ENCODE results near the gene GRIN2A.

Gene GRIN2A

DNA sequence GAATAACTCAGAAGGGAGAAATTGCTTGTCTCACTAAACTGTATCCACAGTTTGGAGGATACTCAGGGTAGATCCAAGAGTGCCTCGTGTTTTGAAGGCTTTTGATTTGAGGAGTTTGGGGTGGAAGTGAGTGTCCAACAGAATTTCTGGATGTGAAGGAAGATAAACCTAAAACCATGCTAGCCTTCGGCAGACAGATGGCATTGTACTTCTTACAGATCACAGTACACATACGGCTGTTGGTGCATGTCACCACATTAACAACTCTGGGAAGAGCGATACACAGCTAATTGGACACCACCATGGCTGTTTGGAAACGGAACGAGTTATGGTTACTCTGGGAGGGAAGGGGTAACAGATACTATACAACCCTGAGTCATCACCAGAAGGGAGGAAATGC, 420.4 kb downstream of the GRIN2A start:
- DNase-seq (ENCODE audit: low read depth, low spot score), result no peak
- no peak for TF ChIP-seq FOXP2 (optimal IDR thresholded peaks at IDR 0.05; ENCODE audit: control extremely low read depth, extremely low read length, insufficient read depth)
- no peak for TF ChIP-seq POLR2AphosphoS5 (IDR thresholded peaks at IDR 0.05; ENCODE audit: borderline replicate concordance, low read depth, low read length)
- no peak for TF ChIP-seq EZH2 (IDR thresholded peaks at IDR 0.05)
- H3K27ac ChIP-seq, result no peak overlapping the region
- no peak overlapping the region for H3K9ac ChIP-seq (ENCODE audit: insufficient read length)
- no peaks in the 10 kb centered on the region for H3K9me3 ChIP-seq (ENCODE audit: low read depth, low read length)
- no peaks in the 10 kb centered on the region for H3K36me3 ChIP-seq (ENCODE audit: insufficient read depth, low read length)
- H3K4me3 ChIP-seq, result no peak overlapping the region

DNA sequence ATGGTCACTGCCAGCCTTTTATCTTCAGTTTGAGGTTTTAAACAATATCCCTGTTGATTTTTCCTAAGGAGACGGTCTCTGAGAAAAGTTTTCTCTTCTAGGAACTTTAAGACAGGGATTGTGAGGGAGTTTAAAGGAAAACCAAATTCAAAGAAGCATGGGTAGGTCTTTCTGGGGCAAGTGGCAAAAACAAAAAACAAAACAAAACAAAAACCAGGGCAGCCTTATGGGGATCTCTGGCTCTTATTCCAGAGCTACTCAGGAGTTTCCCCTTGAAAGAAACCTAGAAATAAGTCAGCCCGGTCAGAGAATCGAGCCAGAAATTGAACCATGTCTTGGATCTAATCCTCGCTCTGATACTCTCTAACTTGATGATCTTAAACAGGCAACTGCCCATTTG, 424.5 kb downstream of the GRIN2A start:
- Histone ChIP-seq H3K36me3 (ENCODE audit: insufficient read depth, low read length) (no peaks in the 10 kb centered on the region), H3K27ac (no peak overlapping the region), H3K9ac (ENCODE audit: insufficient read length) (no peak overlapping the region), H3K9me3 (ENCODE audit: low read depth, low read length) (no peaks in the 10 kb centered on the region), H3K4me3 (no peak overlapping the region)
- no peak for DNase-seq (ENCODE audit: low read depth, low spot score)
- no peak for TF ChIP-seq EZH2 (IDR thresholded peaks at IDR 0.05)
- no peak for TF ChIP-seq FOXP2 (optimal IDR thresholded peaks at IDR 0.05; ENCODE audit: control extremely low read depth, extremely low read length, insufficient read depth)
- TF ChIP-seq POLR2AphosphoS5 (IDR thresholded peaks at IDR 0.05; ENCODE audit: borderline replicate concordance, low read depth, low read length), result no peak

- TF ChIP-seq FOXP2 (optimal IDR thresholded peaks at IDR 0.05; ENCODE audit: control extremely low read depth, extremely low read length, insufficient read depth) (no peak), POLR2AphosphoS5 (IDR thresholded peaks at IDR 0.05; ENCODE audit: borderline replicate concordance, low read depth, low read length) (no peak), EZH2 (IDR thresholded peaks at IDR 0.05) (no peak)
- H3K4me3 ChIP-seq, result no peak overlapping the region
- H3K9ac ChIP-seq (ENCODE audit: insufficient read length), result no peak overlapping the region
- DNase-seq (ENCODE audit: low read depth, low spot score), result no peak
- no peaks in the 10 kb centered on the region for H3K9me3 ChIP-seq (ENCODE audit: low read depth, low read length)
- no peaks in the 10 kb centered on the region for H3K36me3 ChIP-seq (ENCODE audit: insufficient read depth, low read length)
- no peak overlapping the region for H3K27ac ChIP-seq
These were observed 425.8 kb downstream of the GRIN2A start for GRCh38 chr16:9756434-9756833.

DNA sequence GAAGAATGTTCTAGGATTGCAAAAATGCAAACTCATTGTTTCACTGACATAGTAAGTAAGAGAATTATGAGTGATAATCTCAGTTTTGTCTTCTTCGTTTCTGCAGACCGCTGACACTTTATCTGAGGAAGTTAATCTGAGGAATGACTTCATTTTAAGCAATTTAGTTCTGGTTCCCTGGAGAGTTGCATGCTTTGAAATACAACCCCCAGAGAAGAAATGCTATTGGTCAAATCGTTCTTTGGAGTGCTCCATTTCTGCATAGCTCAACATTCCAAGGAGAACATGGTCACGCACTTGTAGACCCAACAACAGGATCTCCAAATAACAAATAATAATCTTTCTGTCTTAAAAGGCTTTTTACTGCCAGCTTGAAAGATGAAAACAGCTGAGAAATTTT, 427.1 kb downstream of the GRIN2A start:
- TF ChIP-seq EZH2 (IDR thresholded peaks at IDR 0.05), result no peak
- TF ChIP-seq FOXP2 (optimal IDR thresholded peaks at IDR 0.05; ENCODE audit: control extremely low read depth, extremely low read length, insufficient read depth), result no peak
- TF ChIP-seq POLR2AphosphoS5 (IDR thresholded peaks at IDR 0.05; ENCODE audit: borderline replicate concordance, low read depth, low read length), result no peak
- no peak overlapping the region for H3K9ac ChIP-seq (ENCODE audit: insufficient read length)
- H3K4me3 ChIP-seq, result no peak overlapping the region
- no peak overlapping the region for H3K27ac ChIP-seq
- DNase-seq (ENCODE audit: low read depth, low spot score), result no peak
- no peaks in the 10 kb centered on the region for H3K9me3 ChIP-seq (ENCODE audit: low read depth, low read length)
- H3K36me3 ChIP-seq (ENCODE audit: insufficient read depth, low read length), result no peaks in the 10 kb centered on the region

DNA sequence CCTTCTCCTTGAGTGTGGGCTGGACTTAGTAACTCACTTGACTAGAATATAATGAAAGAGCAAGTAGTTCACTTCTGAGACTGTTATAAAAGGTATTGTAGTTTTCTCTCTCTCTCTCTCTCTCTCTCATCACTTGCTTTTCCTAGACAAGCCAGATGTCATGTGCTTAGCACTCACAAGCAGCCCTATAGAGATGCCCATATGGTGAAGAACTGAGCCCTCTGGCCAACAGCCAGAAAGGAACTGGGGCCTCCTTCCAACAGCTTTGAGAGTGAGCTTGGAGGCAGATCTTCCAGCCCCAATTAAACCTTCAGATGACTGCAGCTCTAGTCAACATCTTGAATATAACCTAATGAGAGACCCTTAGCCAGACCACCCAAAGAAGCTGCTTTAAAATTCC, 440.5 kb downstream of the GRIN2A start:
- H3K27ac ChIP-seq, result no peak overlapping the region
- TF ChIP-seq EZH2 (IDR thresholded peaks at IDR 0.05), result no peak
- TF ChIP-seq POLR2AphosphoS5 (IDR thresholded peaks at IDR 0.05; ENCODE audit: borderline replicate concordance, low read depth, low read length), result no peak
- no peak for TF ChIP-seq FOXP2 (optimal IDR thresholded peaks at IDR 0.05; ENCODE audit: control extremely low read depth, extremely low read length, insufficient read depth)

DNA sequence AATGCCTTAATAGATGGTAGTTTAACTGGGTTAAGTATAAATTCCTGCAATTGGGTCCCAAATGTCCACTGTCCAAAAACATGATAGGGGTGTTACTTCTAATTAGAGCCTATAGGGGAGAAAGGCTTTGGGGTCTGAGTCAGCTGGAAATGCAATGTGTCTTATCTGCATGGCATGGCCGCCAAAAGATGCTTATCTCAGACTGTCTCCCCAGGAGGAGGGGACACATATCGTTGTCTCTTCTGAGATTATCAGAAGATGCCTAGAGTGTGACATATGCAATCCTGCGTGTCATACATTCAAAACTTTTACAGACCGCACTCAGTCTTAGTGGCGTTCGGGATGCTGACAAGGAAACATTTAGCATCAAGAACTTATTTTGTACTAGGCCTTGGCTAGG, 442.9 kb downstream of the GRIN2A start:
- no peak overlapping the region for H3K27ac ChIP-seq
- no peaks in the 10 kb centered on the region for H3K36me3 ChIP-seq (ENCODE audit: insufficient read depth, low read length)
- H3K9me3 ChIP-seq (ENCODE audit: low read depth, low read length), result no peaks in the 10 kb centered on the region
- no peak overlapping the region for H3K9ac ChIP-seq (ENCODE audit: insufficient read length)
- no peak overlapping the region for H3K4me3 ChIP-seq
- DNase-seq (ENCODE audit: low read depth, low spot score), result no peak
- no peak for TF ChIP-seq POLR2AphosphoS5 (IDR thresholded peaks at IDR 0.05; ENCODE audit: borderline replicate concordance, low read depth, low read length)
- no peak for TF ChIP-seq FOXP2 (optimal IDR thresholded peaks at IDR 0.05; ENCODE audit: control extremely low read depth, extremely low read length, insufficient read depth)
- TF ChIP-seq EZH2 (IDR thresholded peaks at IDR 0.05), result no peak

More for the DNA sequence above, 440.5 kb downstream of the GRIN2A start:
- DNase-seq (ENCODE audit: low read depth, low spot score), result no peak
- no peak overlapping the region for H3K4me3 ChIP-seq
- H3K9ac ChIP-seq (ENCODE audit: insufficient read length), result no peak overlapping the region
- no peaks in the 10 kb centered on the region for H3K9me3 ChIP-seq (ENCODE audit: low read depth, low read length)
- no peaks in the 10 kb centered on the region for H3K36me3 ChIP-seq (ENCODE audit: insufficient read depth, low read length)

DNA sequence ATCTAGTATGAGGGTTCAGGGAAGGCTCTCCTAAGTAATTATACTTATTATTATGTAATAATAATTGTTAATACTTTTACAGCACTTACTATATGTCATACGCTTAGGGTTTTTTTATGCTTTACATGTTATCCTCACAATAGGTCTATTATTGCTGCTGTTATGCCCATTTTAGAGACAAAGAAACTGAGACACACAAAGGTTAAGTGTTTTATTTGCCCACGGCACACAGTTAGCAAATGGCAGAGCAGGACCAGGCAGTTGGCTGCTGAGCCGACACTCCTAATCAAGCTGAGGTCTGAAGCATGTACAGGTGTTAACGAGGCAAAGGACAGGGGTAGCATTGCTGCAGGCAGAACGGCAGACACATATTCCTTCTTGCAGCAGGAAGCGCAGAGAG, 443.5 kb downstream of the GRIN2A start:
- DNase-seq (ENCODE audit: low read depth, low spot score), result no peak
- H3K9ac ChIP-seq (ENCODE audit: insufficient read length), result no peak overlapping the region
- H3K36me3 ChIP-seq (ENCODE audit: insufficient read depth, low read length), result no peaks in the 10 kb centered on the region
- H3K9me3 ChIP-seq (ENCODE audit: low read depth, low read length), result no peaks in the 10 kb centered on the region
- H3K4me3 ChIP-seq, result no peak overlapping the region
- no peak for TF ChIP-seq FOXP2 (optimal IDR thresholded peaks at IDR 0.05; ENCODE audit: control extremely low read depth, extremely low read length, insufficient read depth)
- TF ChIP-seq POLR2AphosphoS5 (IDR thresholded peaks at IDR 0.05; ENCODE audit: borderline replicate concordance, low read depth, low read length), result no peak
- no peak for TF ChIP-seq EZH2 (IDR thresholded peaks at IDR 0.05)
- H3K27ac ChIP-seq, result no peak overlapping the region

DNA sequence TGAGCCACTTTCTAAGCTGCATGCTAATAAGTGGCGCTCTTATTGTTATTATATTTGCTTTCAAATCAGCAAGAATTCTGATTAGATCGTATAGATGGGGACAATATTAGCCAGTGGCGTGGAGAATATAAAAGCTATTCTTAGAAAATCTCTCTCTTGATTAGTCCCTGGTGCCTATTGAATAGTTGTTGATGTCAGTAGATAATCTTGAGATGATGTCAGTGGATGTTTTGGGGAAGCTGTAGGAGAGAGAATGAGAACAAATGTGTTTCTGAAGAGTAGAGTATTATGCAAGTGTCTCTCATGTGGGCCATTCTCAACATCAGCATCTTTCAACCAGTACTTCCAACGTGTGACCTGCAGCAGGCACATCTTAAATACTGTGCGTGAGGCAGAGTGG, 445.7 kb downstream of the GRIN2A start:
- TF ChIP-seq EZH2 (IDR thresholded peaks at IDR 0.05), result no peak
- no peak for TF ChIP-seq FOXP2 (optimal IDR thresholded peaks at IDR 0.05; ENCODE audit: control extremely low read depth, extremely low read length, insufficient read depth)
- no peak for TF ChIP-seq POLR2AphosphoS5 (IDR thresholded peaks at IDR 0.05; ENCODE audit: borderline replicate concordance, low read depth, low read length)
- no peak overlapping the region for H3K27ac ChIP-seq
- H3K4me3 ChIP-seq, result no peak overlapping the region
- H3K9ac ChIP-seq (ENCODE audit: insufficient read length), result no peak overlapping the region
- no peak for DNase-seq (ENCODE audit: low read depth, low spot score)
- no peaks in the 10 kb centered on the region for H3K9me3 ChIP-seq (ENCODE audit: low read depth, low read length)
- H3K36me3 ChIP-seq (ENCODE audit: insufficient read depth, low read length), result no peaks in the 10 kb centered on the region

DNA sequence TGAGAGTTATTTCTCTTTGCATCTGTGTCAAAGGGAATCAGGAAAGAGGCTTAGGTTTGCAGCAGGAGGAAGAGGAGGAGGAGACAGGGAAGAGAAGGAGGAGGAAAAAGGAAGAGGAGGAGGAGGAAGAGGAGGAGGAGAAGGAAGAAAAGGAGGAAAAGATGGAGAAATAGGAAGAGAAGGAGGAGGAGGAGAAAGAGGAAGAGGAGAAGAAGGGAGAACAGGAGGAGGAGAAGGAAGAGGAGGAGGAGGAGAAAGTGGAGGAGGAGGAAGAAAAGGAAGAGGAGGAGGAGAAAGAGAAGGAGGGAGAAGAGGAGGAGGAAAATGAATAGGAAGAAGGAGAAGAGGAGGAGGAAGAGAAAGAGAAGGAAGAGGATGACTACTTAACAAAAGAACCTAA, 459.1 kb downstream of the GRIN2A start:
- Histone ChIP-seq H3K9ac (ENCODE audit: insufficient read length) (no peak overlapping the region), H3K27ac (no peak overlapping the region), H3K36me3 (ENCODE audit: insufficient read depth, low read length) (no peaks in the 10 kb centered on the region), H3K4me3 (no peak overlapping the region), H3K9me3 (ENCODE audit: low read depth, low read length) (no peaks in the 10 kb centered on the region)
- TF ChIP-seq POLR2AphosphoS5 (IDR thresholded peaks at IDR 0.05; ENCODE audit: borderline replicate concordance, low read depth, low read length) (no peak), EZH2 (IDR thresholded peaks at IDR 0.05) (no peak), FOXP2 (optimal IDR thresholded peaks at IDR 0.05; ENCODE audit: control extremely low read depth, extremely low read length, insufficient read depth) (no peak)
- no peak for DNase-seq (ENCODE audit: low read depth, low spot score)

All from SK-N-MC (cell line).